COLO668 (cell line): ENCODE data around the gene SDHB.

Experiments
- DNase-seq: peaks from one replicate; lab custom pipeline; 2025; ENCODE audit not compliant: unreplicated experiment; lab: John Stamatoyannopoulos, UW

Gene SDHB

GRCh38 chr1:16970132-16970910 lies 83.5 kb downstream of the SDHB start:
- no peak for DNase-seq

GRCh38 chr1:16969651-16970050 lies 84.2 kb downstream of the SDHB start:
- no peak for DNase-seq

GRCh38 chr1:16969057-16969611 lies 84.7 kb downstream of the SDHB start:
- DNase-seq: no peak
